Measurements from ENCODE around the gene RAB4A. TPM values are rescaled to one million over a fixed set of nuclear protein-coding genes. Genes with fewer than 3 reads are reported as not detected.
A peak's percentile ranks its signal among the peaks of the same experiment; 100 is the strongest.

The RAB4A gene
- total and polyA plus RNA-seq, 2 of the 13 experiments (the other 11 are each of a cell fraction or from before 2014, with no cell fraction given): 56.0 to 80.1 TPM

DNA sequence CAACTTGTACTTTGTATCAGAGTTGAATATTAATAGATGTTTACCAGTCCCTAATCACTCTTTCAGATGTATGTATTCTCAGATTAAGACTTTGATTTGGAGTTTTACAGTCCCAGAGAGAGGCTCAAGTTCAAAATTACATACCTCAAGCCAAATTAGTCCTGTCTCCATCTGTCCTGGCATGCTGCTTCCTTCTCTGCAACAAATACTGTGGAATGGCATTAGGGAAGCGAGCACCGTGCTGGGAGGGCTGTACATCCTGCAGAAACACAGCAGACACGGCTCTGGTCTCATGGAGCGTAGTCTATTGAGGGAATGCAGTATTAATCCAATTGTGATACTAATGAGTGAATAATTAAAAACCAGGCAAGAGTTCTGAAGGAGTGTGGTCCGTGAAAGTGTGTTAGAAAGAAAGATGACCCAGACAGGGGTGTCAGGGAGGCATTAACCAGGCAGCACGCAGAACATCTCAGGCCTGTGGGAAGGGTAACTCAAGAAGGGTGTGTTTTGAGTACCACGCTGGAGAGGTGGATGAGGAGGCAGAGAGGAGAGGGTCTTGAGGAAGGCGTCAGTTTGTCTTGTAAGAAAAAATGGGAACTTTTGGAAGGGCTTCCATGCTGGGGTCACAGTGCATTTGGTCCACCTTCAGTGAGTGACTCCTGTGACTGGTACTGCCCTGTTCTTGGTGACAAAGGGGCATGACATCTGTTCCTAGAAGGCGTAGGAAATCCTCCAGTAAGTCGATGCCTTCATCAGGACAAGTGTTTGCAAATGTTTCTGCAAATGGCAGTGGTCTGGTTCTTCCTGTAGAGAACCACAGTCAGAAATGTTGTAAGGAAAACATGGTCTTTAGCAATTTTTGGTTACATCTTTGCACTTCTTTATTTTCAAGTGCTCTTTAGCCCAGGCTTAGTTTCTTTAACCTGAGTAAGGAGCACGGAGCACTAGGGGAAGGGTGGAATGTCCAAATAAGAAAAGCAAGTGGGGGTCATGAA lies 1.6 kb downstream of the RAB4A start:
- 6% methylated on average over 11 of the region's 11 CpGs for WGBS (ENCODE audit: low lambda C conversion rate)
- Histone ChIP-seq H3K27me3 (ENCODE audit: control insufficient read depth in 1 of 2, insufficient read depth in 2 of 2, low read length in 2 of 2) (peaks cover 0 to 3% of the 10 kb centered on the region in 2 experiments; a peak in 1 of 5 replicates), H3K27ac (ENCODE audit: extremely low read length, insufficient read depth, low read length) (peak overlapping the region; percentile 100), H3K36me3 (replicated peaks in 1 of 2; ENCODE audit: control insufficient read depth in 1 of 2, insufficient read depth in 2 of 2, low read length in 2 of 2) (peaks cover 0 to 8% of the 10 kb centered on the region in 2 experiments; a peak in 1 of 5 replicates), H3K4me3 (replicated peaks in 1 of 3; ENCODE audit: insufficient read depth in 1 of 3, low read depth in 2 of 3, low read length in 3 of 3) (peak overlapping the region; percentile 76 to 86 (median 81)), H4K20me1 (ENCODE audit: insufficient read depth, low read length) (peaks cover 20% of the 10 kb centered on the region), H2AFZ (ENCODE audit: low read length) (no peak overlapping the region), H3K4me1 (ENCODE audit: insufficient read depth, low read length) (peaks cover 63% of the 10 kb centered on the region), H3K4me2 (ENCODE audit: low read depth, low read length) (peak overlapping the region; percentile 98), H3K79me2 (ENCODE audit: insufficient read depth, low read length) (peaks cover 66% of the 10 kb centered on the region), H3K9ac (ENCODE audit: insufficient read depth, low read depth, low read length) (peak overlapping the region; percentile 95), H3K9me3 (ENCODE audit: low read length) (peaks cover 2% of the 10 kb centered on the region)
- POLR2A ChIA-PET: interaction anchor here (1.1 to 3.3 kb wide), 7 partner anchors 26 to 286 kb away, joined by 3 to 39 read pairs (median 5); partner anchors contain the start of genes ABCB10 and NUP133
- BruUV-seq (replicated peaks): TSS peak; percentile 62
- ATAC-seq (no peak), FAIRE-seq (peak; percentile 75), DNase-seq (ENCODE audit: low spot score) (no peak)
- in situ Hi-C loops (cut with HindIII; ENCODE audit: extremely low pct_ligation_motif_present, low pct_unique_long_range_greater_than_20kb): no loop called here
- intact Hi-C loops (cut with micrococcal nuclease; ENCODE audit: unreplicated experiment): loop anchor here (2.0 kb wide), 1 partner anchor 70 kb away; the partner anchor contains the start of gene CCSAP
- CTCF ChIA-PET (ENCODE audit: low intra/inter-chr PET ratio, low total read pairs): no interaction called here
- TF ChIP-seq FOXJ3 (CRISPR knock-in tag; IDR thresholded peaks at IDR 0.05; ENCODE audit: borderline replicate concordance) (no peak), RARA (CRISPR knock-in tag; IDR thresholded peaks at IDR 0.05) (peak; percentile 46; the same call in 1 of the 2 replicates), MZF1 (CRISPR knock-in tag; IDR thresholded peaks at IDR 0.05; ENCODE audit: borderline replicate concordance) (no peak), SAP130 (CRISPR knock-in tag; IDR thresholded peaks at IDR 0.05; ENCODE audit: low read depth) (no peak), NR2F1 (CRISPR knock-in tag; IDR thresholded peaks at IDR 0.05) (peak in 1 of 2 experiments; percentile 12; a peak in 1 of 4 replicates), PLRG1 (conservative IDR thresholded peaks at IDR 0.05) (no peak), AHDC1 (CRISPR knock-in tag; IDR thresholded peaks at IDR 0.05; ENCODE audit: borderline replicate concordance) (no peak), BCL6 (CRISPR knock-in tag; IDR thresholded peaks at IDR 0.05) (peak; percentile 95), ZNF782 (CRISPR knock-in tag; IDR thresholded peaks at IDR 0.05; ENCODE audit: borderline replicate concordance) (no peak)

Measured in HepG2 (cell line).